Activated B cell treated with CpG ODN at 0.5 μM for 24 hours (primary cell): Measurements from ENCODE around the gene ACSL1. TPM values are rescaled to one million over a fixed set of nuclear protein-coding genes. Genes with fewer than 3 reads are reported as not detected.
A peak's percentile ranks its signal among the peaks of the same experiment; 100 is the strongest.

ENCODE experiments used
- ATAC-seq: fragments of 200-7000 bp; cut with Tn5 transposase; one replicate; pipeline ENCODE4 v1.10.0; 2021; ENCODE audit warnings: low read depth, mild to moderate bottlenecking, moderate library complexity
- CTCF ChIA-PET: fragments of 350-600 bp; sonication (Branson Sonifier 250); formaldehyde crosslinking; loops from one replicate; lab custom pipeline; 2021; ENCODE audit warnings: antibody characterized with exemption; lab: Charles Lee
- POLR2A ChIA-PET: fragments of 350-600 bp; sonication (Branson Sonifier 250); formaldehyde crosslinking; loops from one replicate; lab custom pipeline; 2021; ENCODE audit warnings: antibody characterized with exemption; lab: Charles Lee
- DNase-seq: peaks from one replicate; pipeline ENCODE4 v3.0.0; 2022
- H3K27ac Mint-ChIP-seq: one replicate; pipeline ENCODE4 v1.8.0; 2020; ENCODE audit warnings: mixed read lengths
- H3K27me3 Mint-ChIP-seq: one replicate; pipeline ENCODE4 v1.8.0; 2021; ENCODE audit warnings: mixed read lengths
- H3K36me3 Mint-ChIP-seq: one replicate; pipeline ENCODE4 v1.8.0; 2021; ENCODE audit warnings: low read depth, mixed read lengths
- H3K4me1 Mint-ChIP-seq: one replicate; pipeline ENCODE4 v1.8.0; 2021; ENCODE audit warnings: mixed read lengths
- H3K4me3 Mint-ChIP-seq: one replicate; pipeline ENCODE4 v1.8.0; 2020; ENCODE audit warnings: mild to moderate bottlenecking, mixed read lengths
- H3K9me3 Mint-ChIP-seq: one replicate; pipeline ENCODE4 v1.8.0; 2020; ENCODE audit warnings: mixed read lengths
- intact Hi-C: fragments of 100-400 bp; cut with micrococcal nuclease; formaldehyde crosslinking; loops from one replicate; pipeline ENCODE4 v1.15.1; 2024
- total RNA-seq: library from RNA; stranded (reverse); gene quantifications from 2 replicates; pipeline ENCODE4 v1.2.3, GENCODE V29; 2022
- TF ChIP-seq, protein P1 (sequence below): fragments of 200-600 bp; IDR thresholded peaks from one replicate; pipeline ENCODE4 v1.8.0; 2022; ENCODE audit warnings: antibody characterized with exemption, mild to moderate bottlenecking

ACSL1 gene
- total RNA-seq, 1 donor from 2014 or later: 47.0 TPM

DNA sequence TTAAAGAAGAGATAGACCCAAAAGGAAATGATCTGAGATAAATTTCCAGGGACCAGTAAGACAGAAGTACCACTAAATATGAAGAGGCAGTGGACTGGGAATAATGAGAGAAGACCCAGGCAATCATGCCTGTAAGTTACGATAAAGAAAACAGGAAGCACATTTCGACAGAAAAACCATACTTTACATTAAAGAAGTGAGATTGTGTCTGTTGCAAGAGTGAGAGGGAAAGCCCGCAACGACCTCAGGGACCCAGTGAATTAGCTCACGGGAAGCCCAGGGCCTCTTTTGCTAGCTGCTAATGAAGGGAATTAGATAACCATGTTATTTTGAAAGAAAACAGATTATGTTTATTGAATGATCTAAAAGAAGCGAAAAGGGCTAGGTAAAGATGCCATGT is 28.9 kb upstream of the ACSL1 start:
- TF ChIP-seq, protein P1, sequence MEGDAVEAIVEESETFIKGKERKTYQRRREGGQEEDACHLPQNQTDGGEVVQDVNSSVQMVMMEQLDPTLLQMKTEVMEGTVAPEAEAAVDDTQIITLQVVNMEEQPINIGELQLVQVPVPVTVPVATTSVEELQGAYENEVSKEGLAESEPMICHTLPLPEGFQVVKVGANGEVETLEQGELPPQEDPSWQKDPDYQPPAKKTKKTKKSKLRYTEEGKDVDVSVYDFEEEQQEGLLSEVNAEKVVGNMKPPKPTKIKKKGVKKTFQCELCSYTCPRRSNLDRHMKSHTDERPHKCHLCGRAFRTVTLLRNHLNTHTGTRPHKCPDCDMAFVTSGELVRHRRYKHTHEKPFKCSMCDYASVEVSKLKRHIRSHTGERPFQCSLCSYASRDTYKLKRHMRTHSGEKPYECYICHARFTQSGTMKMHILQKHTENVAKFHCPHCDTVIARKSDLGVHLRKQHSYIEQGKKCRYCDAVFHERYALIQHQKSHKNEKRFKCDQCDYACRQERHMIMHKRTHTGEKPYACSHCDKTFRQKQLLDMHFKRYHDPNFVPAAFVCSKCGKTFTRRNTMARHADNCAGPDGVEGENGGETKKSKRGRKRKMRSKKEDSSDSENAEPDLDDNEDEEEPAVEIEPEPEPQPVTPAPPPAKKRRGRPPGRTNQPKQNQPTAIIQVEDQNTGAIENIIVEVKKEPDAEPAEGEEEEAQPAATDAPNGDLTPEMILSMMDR: no peak
- peak; percentile 61 for ATAC-seq
- peak overlapping the region; percentile 72 for H3K4me3 Mint-ChIP-seq
- intact Hi-C loops: loop anchor here (1.0 to 10.0 kb wide), 8 partner anchors 28 to 586 kb away; partner anchors contain the start of genes ANKRD37, CENPU, CFAP97 and LRP2BP
- H3K9me3 Mint-ChIP-seq: no peaks in the 10 kb centered on the region
- H3K36me3 Mint-ChIP-seq: no peaks in the 10 kb centered on the region
- ChIA-PET POLR2A (interaction anchor here (0.9 to 10.6 kb wide), 6 partner anchors 29 to 380 kb away, joined by 3 to 126 read pairs (median 3); partner anchors contain the start of genes ACSL1 and IRF2), CTCF (interaction anchor here (1.1 kb wide), 1 partner anchor 20 kb away, joined by 3 read pairs; no protein-coding TSS in a partner anchor)
- no peaks in the 10 kb centered on the region for H3K27me3 Mint-ChIP-seq
- peak; percentile 44 for DNase-seq
- no peak overlapping the region for H3K27ac Mint-ChIP-seq
- H3K4me1 Mint-ChIP-seq: peaks cover 39% of the 10 kb centered on the region

DNA sequence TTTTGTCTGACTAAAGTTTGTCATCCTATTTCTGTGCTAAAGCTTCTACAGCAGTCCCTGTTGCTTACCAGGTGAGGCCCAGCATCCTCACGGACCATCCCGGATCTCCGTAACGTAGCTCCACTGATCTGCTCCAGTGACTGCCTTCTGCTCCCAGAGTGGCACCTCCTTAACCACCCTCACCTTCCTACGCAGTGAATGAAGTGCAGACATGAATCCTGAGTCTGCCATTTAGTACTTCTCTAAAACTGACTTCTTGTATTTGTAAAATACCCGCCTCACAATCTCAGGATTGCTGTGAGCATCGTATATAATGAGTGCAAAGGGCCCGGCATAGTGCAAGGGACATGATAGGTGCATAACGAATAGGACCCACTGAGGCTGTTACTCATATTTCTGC is 27.7 kb upstream of the ACSL1 start:
- Mint-ChIP-seq H3K4me3 (no peak overlapping the region), H3K27me3 (no peaks in the 10 kb centered on the region), H3K27ac (no peak overlapping the region), H3K36me3 (no peaks in the 10 kb centered on the region), H3K9me3 (no peaks in the 10 kb centered on the region), H3K4me1 (peaks cover 43% of the 10 kb centered on the region)
- POLR2A ChIA-PET: interaction anchor here (10.6 kb wide), 1 partner anchor 28 kb away, joined by 126 read pairs; the partner anchor contains the start of gene ACSL1
- intact Hi-C loops: loop anchor here (5.0 to 10.0 kb wide), 4 partner anchors 121 to 541 kb away; partner anchors contain the start of genes ANKRD37, CENPU, CFAP97 and LRP2BP
- DNase-seq (no peak), ATAC-seq (no peak)
- TF ChIP-seq, protein P1: no peak
- CTCF ChIA-PET: no interaction called here

DNA sequence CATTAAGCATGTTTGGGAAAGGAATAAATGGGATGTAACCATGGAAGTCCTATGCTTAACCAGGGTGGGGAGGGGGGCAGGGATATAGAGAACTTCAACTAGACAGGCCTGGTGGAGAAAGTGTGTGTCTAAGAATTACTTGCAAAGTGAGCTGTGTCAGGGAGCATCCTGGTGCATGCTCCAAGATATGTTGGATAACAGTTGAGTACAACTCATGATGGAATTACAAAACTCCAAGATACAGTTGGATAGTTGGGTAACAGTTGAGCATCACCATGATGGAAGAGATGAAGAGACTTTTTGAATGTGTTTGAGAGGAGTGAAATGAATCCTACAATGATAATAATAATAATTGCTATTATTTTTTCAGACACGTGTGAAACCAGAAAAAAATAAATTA is 26.1 kb upstream of the ACSL1 start:
- TF ChIP-seq, protein P1: no peak
- ChIA-PET POLR2A (interaction anchor here (1.1 to 10.6 kb wide), 2 partner anchors 26 to 37 kb away, joined by 3 to 126 read pairs; partner anchors contain the start of gene ACSL1), CTCF (no interaction called here)
- H3K27me3 Mint-ChIP-seq: no peaks in the 10 kb centered on the region
- DNase-seq (no peak), ATAC-seq (no peak)
- no peaks in the 10 kb centered on the region for H3K36me3 Mint-ChIP-seq
- peaks cover 42% of the 10 kb centered on the region for H3K4me1 Mint-ChIP-seq
- H3K27ac Mint-ChIP-seq: no peak overlapping the region
- H3K4me3 Mint-ChIP-seq: no peak overlapping the region
- intact Hi-C loops: loop anchor here (1.0 to 10.0 kb wide), 8 partner anchors 27 to 543 kb away; partner anchors contain the start of genes ACSL1, ANKRD37, CENPU and CFAP97
- H3K9me3 Mint-ChIP-seq: no peaks in the 10 kb centered on the region

DNA sequence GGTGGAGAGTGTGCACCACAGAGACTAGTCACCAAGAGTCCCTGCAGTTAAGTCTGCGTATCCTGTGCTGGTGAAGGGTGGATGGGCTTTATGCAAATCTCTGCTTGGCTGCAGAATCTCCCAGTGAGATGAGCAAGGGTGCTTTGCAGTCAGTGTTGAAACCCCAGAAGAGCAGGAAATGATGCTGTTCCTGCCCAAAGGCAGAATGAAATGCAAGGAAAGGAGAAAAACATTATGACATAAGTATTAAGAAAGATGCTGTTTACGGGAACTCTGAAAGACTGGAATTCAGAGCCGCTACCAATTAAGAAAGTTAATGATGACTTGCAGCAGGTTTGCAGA is 25.4 kb upstream of the ACSL1 start:
- TF ChIP-seq, protein P1: no peak
- Mint-ChIP-seq H3K4me3 (no peak overlapping the region), H3K9me3 (no peaks in the 10 kb centered on the region), H3K27me3 (no peaks in the 10 kb centered on the region), H3K36me3 (no peaks in the 10 kb centered on the region), H3K4me1 (peaks cover 38% of the 10 kb centered on the region), H3K27ac (no peak overlapping the region)
- intact Hi-C loops: loop anchor here (1.0 to 10.0 kb wide), 8 partner anchors 26 to 544 kb away; partner anchors contain the start of genes ACSL1, ANKRD37, CENPU and CFAP97
- ATAC-seq (peak; percentile 71), DNase-seq (no peak)
- ChIA-PET CTCF (no interaction called here), POLR2A (interaction anchor here (1.0 to 10.6 kb wide), 5 partner anchors 25 to 68 kb away, joined by 3 to 126 read pairs (median 4); partner anchors contain the start of gene ACSL1)

DNA sequence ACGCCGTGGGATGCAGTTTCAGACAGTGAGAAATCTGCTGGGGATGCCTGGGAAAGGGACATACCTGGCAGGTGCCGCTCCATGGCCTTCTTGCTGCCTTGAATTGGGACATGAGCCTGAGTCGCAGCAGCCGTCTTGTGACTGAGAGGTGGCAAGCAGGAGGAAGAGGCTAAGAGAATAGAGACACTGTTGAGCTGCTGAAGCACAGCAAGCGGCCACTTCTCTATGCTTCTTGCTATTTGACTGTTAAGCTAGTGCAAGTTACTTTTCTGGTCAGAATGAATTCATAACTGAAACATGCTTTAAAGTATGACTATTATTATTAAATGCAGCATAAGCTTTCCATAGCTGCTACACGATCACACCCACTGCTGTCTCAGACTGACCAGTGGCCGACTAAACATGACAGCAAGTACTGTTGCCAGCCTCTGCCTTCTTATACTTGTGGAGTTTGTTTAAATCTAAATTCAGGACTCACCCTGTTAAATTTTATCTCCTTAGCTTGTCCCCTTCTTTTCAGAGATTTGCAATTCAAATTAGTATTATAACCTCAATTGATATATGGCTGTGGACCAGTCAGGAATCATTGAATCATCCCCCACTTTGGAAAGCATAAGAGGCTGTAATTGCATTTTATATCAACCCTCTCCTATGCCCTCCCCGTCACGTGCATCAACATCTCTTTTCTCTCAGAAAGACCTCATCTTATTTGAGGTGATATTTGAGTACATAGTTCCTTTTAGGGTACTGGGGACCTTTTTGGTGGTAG is 24.8 kb upstream of the ACSL1 start:
- H3K27me3 Mint-ChIP-seq: no peaks in the 10 kb centered on the region
- DNase-seq: peak; percentile 30
- POLR2A ChIA-PET: interaction anchor here (0.7 to 10.6 kb wide), 6 partner anchors 14 to 68 kb away, joined by 3 to 126 read pairs (median 4); partner anchors contain the start of gene ACSL1
- ATAC-seq: peak; percentile 43
- CTCF ChIA-PET: interaction anchor here (0.7 kb wide), 1 partner anchor 24 kb away, joined by 4 read pairs; no protein-coding TSS in a partner anchor
- TF ChIP-seq, protein P1: no peak
- H3K9me3 Mint-ChIP-seq: no peaks in the 10 kb centered on the region
- H3K4me1 Mint-ChIP-seq: peaks cover 33% of the 10 kb centered on the region
- intact Hi-C loops: loop anchor here (1.0 to 10.0 kb wide), 8 partner anchors 26 to 544 kb away; partner anchors contain the start of genes ACSL1, ANKRD37, CENPU and CFAP97
- H3K4me3 Mint-ChIP-seq: no peak overlapping the region
- H3K36me3 Mint-ChIP-seq: no peaks in the 10 kb centered on the region
- no peak overlapping the region for H3K27ac Mint-ChIP-seq
